ENCODE data around the gene MICU1. TPM values are rescaled to one million over a fixed set of nuclear protein-coding genes. Genes with fewer than 3 reads are reported as not detected.

Gene MICU1
- total RNA-seq, 1 experiment from 2014 or later, result 39.4 TPM

DNA sequence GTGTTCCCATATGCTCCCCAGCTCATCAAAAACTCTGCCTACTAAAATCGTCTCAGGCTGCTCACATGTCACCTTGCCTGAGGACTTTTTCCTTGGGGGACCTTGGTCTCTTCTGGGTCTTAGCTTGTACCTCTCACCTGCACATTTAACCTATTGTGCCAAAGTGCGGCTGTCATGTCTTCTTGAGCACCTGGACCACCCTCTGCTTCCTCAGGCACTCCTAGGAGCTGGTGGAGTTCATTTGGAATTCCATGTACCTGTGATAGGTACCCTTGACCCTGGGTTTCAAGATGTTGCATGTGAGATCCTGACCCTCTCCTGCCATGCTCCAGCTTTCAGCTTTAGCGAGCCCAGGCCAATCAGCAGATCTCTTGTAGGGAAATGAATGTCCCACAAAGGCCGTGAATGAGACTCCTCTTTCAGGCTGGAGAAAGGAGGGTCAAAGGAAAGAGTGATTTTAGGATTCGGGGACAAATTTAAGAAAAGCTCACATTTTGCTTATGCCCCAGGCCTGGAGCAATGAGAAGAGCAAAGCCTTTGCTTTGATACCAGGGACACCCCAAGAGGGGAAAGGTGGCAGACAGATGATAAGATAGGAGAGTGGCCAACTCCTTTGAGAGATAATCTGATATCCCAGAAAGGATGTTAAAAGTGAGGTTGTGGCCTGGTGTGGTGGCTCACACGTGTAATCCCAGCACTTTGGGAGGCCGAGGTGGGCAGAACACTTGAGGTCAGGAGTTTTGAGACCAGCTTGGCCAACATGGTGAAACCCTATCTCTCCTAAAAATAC, 260.6 kb downstream of the MICU1 start:
- no peak overlapping the region for H3K27ac ChIP-seq (ENCODE audit: low read depth, low read length)
- H3K4me3 ChIP-seq (replicated peaks in 1 of 2; ENCODE audit: low read depth in 1 of 2, low read length in 2 of 2), result no peak overlapping the region
- BruUV-seq (replicated peaks), result no TSS peak
- ChIA-PET RAD21 (ENCODE audit: low non-redundant PET in 1 of 2, low total read pairs in 2 of 2, uncharacterized antibody in 2 of 2, unreplicated experiment in 2 of 2) (interaction anchor here in 1 of 2 experiments (1.5 kb wide), 1 partner anchor 469 kb away, joined by 5 read pairs; no protein-coding TSS in a partner anchor), POLR2A (no interaction called here), CTCF (interaction anchor here (1.1 to 2.9 kb wide), 3 partner anchors 468 to 696 kb away, joined by 4 to 25 read pairs (median 7); no protein-coding TSS in a partner anchor)
- H3K4me1 ChIP-seq (ENCODE audit: control insufficient read depth in 1 of 2, insufficient read depth in 2 of 2, low read length in 2 of 2), result peaks cover 7 to 19% of the 10 kb centered on the region in 2 experiments
- no peaks in the 10 kb centered on the region for H3K27me3 ChIP-seq (ENCODE audit: insufficient read depth, low read length)
- no peak for ATAC-seq
- no peaks in the 10 kb centered on the region for H3K9me2 ChIP-seq (ENCODE audit: insufficient read depth)
- H3K9ac ChIP-seq (ENCODE audit: low read length), result no peak overlapping the region
- no peak for DNase-seq (ENCODE audit: low read depth, low spot score)
- no peaks in the 10 kb centered on the region for H3K9me3 ChIP-seq (ENCODE audit: control insufficient read depth in 1 of 2, insufficient read depth in 1 of 2, low read depth in 1 of 2, low read length in 2 of 2)
- H3K4me2 ChIP-seq (ENCODE audit: low read length), result 0 out of 2 replicates have a peak overlapping the region, but pooled peaks have one; percentile 63
- no peak overlapping the region for H2AFZ ChIP-seq (ENCODE audit: low read depth, low read length, poor library complexity, severe bottlenecking)
- no peaks in the 10 kb centered on the region for H3K36me3 ChIP-seq (ENCODE audit: control insufficient read depth in 1 of 2, insufficient read depth in 2 of 2, low read length in 2 of 2)
- H4K20me1 ChIP-seq (ENCODE audit: insufficient read depth), result no peaks in the 10 kb centered on the region
- intact Hi-C loops (cut with micrococcal nuclease), result loop anchor here (2.0 to 10.0 kb wide), 3 partner anchors 200 to 800 kb away; partner anchors contain the start of genes ECD and FAM149B1
- H3K79me2 ChIP-seq (ENCODE audit: insufficient read depth, low read length), result no peaks in the 10 kb centered on the region
- TF ChIP-seq SP1 (IDR thresholded peaks at IDR 0.05; ENCODE audit: low read depth) (no peak), EGR1 (IDR thresholded peaks at IDR 0.05; ENCODE audit: low read depth) (no peak), REST (IDR thresholded peaks at IDR 0.05; ENCODE audit: low read depth) (no peak), TCF7L2 (IDR thresholded peaks at IDR 0.05; ENCODE audit: borderline replicate concordance, extremely low read depth, insufficient read depth, insufficient read length) (no peak), POLR2A (IDR thresholded peaks at IDR 0.05; ENCODE audit: borderline replicate concordance, extremely low read depth, insufficient read depth, insufficient read length) (no peak)

All from HCT116 (cell line).